NCI-H128 (cell line): Measurements from ENCODE around the gene TTYH3.
"Not testable (repeated sequence)": the region's sequence is repeated elsewhere in the genome, so short reads cannot be mapped to it uniquely, and the experiment has no call there.

Experiments used
- DNase-seq: peaks from one replicate; lab custom pipeline; 2025; ENCODE audit not compliant: unreplicated experiment; lab: John Stamatoyannopoulos, UW

The TTYH3 gene

GRCh38 chr7:2681929-2682799 is 50.4 kb downstream of the TTYH3 start:
- no peak for DNase-seq

GRCh38 chr7:2684501-2684900 is 52.7 kb downstream of the TTYH3 start:
- no peak for DNase-seq

- DNase-seq, result no peak
Observed at GRCh38 chr7:2686101-2686500, 54.3 kb downstream of the TTYH3 start.

- no peak for DNase-seq
Observed at GRCh38 chr7:2687338-2687869, 55.6 kb downstream of the TTYH3 start.

- no peak for DNase-seq
Observed at GRCh38 chr7:2687881-2688318, 56.1 kb downstream of the TTYH3 start, which contains the start of gene AMZ1. Gene AMZ1 (plus strand): TSS chr7:2688202. CDS start chr7:2700452, 12,250 bp downstream.

- DNase-seq, result no peak
Observed at GRCh38 chr7:2688409-2689342, 56.9 kb downstream of the TTYH3 start.

GRCh38 chr7:2689343-2689847 is 57.6 kb downstream of the TTYH3 start:
- DNase-seq, result no peak

- DNase-seq, result no peak
Observed at GRCh38 chr7:2689951-2690705, 58.3 kb downstream of the TTYH3 start.

GRCh38 chr7:2691011-2691707 is 59.4 kb downstream of the TTYH3 start:
- no peak for DNase-seq

- DNase-seq, result not testable (repeated sequence)
Observed at GRCh38 chr7:2691932-2692439, 60.2 kb downstream of the TTYH3 start.

- no peak for DNase-seq
Observed at GRCh38 chr7:2692543-2692942, 60.8 kb downstream of the TTYH3 start.

- not testable (repeated sequence) for DNase-seq
Observed at GRCh38 chr7:2693420-2694121, 61.8 kb downstream of the TTYH3 start.

- not testable (repeated sequence) for DNase-seq
Observed at GRCh38 chr7:2694122-2694436, 62.3 kb downstream of the TTYH3 start.

- peak; percentile 39 for DNase-seq
Observed at GRCh38 chr7:2698581-2699288, 66.9 kb downstream of the TTYH3 start.

- no peak for DNase-seq
Observed at GRCh38 chr7:2699289-2699620, 67.5 kb downstream of the TTYH3 start.

- DNase-seq, result no peak
Observed at GRCh38 chr7:2700141-2700850, 68.5 kb downstream of the TTYH3 start.

GRCh38 chr7:2701424-2701823 is 69.6 kb downstream of the TTYH3 start:
- DNase-seq, result no peak
